HG02973 (cell line): Measurements from ENCODE around the gene ACSS2.

Source experiments
- ATAC-seq: cut with Tn5 transposase; IDR thresholded peaks from one replicate; pipeline ENCODE4 v1.9.1; 2021; ENCODE audit warnings: moderate library complexity; ENCODE audit not compliant: unreplicated experiment

Gene ACSS2

DNA sequence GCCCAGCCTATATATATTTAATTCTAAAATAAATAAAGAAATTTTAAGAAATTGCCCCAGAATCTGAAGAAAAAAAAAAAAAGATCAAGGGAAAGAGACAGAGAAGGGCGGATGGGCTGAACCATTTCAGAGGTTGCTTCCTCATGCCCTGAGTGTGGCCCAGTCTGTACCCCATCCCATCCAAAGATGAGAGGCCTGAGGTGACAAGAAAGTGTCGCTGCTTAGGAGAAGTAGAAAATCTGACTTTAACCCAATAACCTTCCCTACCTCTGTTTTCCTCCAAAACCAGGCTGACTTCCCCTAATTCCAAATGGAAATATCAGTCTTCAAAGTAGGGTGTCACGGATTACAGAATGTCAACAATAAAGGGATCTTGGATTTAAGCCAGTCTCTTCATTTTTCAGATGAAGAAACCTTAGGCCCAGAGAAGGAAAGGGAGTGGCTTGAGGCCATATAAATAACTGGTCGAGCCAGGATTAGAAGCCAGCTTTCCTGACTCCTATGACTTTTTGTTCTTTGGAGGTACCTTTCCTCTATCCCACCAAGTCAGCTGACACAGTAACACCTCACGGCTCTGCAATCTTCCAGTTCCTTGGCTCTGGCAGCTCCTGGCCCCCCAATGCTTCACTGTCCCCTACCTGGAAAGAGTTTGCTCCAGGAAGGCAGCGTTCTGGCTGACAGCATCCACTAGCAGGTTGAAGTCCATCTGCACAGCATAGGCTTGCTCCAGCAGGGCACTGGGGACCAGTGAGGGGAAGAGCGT is 69.1 kb downstream of the ACSS2 start:
- ATAC-seq, result no peak

DNA sequence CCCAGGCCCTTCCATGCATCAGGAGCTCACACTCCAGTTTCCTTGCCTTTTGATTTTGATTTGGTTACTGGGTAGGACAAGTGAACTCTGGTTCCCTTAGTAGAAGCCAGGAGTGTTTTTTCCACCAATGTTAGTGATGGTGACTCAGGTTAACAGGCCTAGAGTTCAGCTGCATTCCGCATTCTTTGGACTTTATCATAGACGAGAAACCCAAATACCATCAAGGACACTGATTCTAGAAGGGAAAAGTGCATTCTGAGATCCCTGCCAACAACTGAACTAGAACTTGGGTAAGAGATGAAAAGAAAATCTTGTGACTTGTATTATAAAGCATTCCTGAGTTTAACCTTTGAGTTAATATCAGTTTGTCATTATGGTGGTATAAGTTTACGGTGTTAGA is 70.2 kb downstream of the ACSS2 start:
- ATAC-seq, result no peak

DNA sequence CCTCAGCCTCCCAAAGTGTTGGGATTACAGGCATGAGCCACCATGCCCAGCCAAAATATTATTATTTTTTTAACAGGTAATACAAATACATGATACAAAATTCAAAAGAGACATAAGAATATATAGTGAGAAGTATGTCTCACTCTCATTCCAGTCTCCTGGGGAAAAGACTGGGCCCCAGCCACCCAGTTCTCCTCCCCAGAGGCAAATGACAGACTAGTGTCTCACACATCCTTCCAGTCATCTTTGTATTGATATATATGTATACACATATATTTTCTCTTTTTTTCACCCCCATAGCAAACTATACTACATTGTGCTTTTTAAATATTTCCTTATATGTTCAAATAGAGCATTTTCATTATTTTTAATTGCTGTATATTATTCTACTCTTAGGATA is 70.9 kb downstream of the ACSS2 start:
- no peak for ATAC-seq

DNA sequence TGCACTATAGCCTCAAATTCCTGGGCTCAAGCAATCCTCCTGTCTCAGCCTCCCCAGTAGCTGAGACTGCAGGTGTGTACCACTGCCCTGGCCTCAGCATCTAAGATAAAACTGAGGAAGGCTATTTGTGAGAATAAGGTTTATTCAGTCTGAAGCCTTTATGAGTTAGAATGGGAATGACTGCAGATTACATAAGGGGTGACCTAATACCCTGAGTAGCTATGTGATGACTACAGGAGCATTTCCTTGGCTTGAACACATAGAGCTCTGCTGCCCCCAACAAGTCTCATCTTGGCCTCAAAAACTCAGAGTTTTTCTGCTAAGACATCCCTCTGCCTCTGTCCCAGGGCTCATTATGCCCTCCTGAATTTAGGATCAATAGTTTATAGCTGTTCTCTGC is 71.6 kb downstream of the ACSS2 start:
- ATAC-seq, result no peak

DNA sequence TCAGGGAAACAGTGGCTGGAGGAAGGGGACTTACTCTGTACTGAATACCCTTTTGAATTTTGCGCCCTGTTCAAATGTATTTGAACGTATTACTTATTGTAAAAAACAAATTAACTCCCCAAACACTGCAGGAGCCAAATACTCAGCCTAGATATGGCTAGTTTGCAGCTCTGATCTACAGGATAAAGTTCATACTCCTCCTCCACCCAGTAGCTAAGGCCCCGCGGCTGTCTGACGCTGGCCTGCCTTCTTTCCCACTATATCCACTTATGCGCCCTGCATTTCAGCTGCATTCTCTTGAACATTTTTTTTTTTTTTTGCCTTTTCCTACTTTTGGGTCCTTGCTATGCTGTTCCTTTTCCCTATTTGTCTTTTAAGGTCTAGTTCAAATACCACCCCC is 72.7 kb downstream of the ACSS2 start:
- ATAC-seq, result no peak

DNA sequence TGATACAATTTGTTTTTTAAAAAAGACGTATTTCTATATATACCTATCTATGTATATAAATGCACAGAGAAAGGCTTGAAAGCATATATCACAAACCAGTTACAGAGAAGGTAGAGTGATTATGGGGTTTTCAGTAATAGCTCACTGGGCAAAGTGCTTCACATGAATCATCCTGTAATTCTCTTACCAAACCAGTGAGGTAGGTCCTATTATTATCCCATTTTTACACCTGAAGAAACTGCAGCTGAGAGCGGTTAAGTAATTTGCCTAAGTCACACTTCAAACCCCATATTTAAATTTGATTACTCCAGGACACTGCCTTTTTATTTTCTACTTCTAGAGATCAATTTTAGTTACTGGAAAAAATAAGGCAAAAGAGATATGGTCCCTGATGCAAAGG is 74.8 kb downstream of the ACSS2 start:
- no peak for ATAC-seq

DNA sequence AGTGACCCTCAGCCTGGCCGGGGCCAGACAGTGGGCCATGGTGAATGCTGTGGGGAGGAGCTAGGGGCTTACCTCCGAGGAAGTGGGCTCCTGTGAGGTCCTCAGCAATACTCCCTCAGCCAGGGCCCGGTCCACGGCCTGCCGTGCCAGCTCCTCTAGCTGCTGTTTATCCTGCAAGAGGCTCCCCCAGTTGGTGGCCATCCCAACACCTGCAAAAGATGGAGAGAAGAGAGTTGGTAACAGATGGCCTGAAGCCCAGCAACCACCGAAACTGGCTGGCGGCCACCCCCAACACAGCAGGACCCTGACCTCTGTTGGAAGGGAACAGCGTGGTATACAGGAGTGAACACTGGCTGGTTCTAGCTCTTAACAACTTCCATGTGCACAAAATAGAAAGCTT is 75.2 kb downstream of the ACSS2 start:
- no peak for ATAC-seq

DNA sequence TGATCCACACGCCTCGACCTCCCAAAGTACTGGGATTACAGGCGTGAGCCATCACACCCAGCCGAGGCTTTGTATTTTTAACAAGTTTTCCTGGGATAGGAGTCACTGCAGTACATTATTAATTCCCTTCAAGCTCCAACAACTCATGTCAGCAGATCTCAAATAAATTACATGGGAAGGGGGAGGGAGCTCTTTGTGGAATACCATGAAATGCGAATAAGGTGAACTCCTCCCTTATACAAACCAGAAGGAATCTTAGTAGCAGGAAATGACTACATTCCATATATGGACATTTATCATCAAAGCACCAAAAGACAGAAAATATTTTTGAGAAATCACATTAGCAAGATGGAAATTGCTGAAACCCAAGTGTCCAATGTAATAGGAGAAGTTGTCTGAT is 76.3 kb downstream of the ACSS2 start:
- ATAC-seq, result no peak

DNA sequence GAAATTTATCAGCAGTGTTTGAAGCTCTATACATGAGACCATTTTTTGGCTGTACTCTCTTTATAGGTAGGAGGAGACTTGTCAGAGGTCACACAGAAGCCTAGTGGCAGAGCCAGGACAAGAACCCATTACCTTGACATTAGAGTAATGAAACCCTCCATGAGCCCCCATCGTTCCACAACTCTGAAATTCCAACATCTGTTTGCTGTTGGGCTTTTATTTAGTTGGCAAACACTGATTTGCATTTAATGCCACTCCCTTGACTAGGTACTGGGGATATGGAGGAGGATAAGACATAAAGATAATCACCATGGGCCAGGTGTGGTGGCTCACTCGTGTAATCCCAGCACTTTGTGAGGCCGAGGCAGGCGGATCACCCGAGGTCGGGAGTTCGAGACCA is 77.5 kb downstream of the ACSS2 start:
- no peak for ATAC-seq

DNA sequence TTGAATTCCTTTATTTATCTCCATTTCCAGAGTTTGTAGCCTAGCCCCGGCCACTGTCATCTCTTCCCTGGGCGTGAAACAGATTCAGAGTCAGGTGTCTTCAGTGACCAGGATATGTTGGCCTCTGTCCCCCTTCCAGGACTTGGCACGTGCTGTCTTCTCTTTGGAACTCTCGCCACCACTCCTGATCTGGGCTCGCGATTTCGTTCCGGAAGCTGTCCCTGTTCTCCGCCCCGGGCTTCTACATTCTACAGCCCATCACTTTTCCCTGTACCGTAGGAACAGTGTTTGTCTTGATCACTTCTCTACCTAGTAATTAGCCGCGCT is 78.5 kb downstream of the ACSS2 start:
- peak; percentile 12 for ATAC-seq

DNA sequence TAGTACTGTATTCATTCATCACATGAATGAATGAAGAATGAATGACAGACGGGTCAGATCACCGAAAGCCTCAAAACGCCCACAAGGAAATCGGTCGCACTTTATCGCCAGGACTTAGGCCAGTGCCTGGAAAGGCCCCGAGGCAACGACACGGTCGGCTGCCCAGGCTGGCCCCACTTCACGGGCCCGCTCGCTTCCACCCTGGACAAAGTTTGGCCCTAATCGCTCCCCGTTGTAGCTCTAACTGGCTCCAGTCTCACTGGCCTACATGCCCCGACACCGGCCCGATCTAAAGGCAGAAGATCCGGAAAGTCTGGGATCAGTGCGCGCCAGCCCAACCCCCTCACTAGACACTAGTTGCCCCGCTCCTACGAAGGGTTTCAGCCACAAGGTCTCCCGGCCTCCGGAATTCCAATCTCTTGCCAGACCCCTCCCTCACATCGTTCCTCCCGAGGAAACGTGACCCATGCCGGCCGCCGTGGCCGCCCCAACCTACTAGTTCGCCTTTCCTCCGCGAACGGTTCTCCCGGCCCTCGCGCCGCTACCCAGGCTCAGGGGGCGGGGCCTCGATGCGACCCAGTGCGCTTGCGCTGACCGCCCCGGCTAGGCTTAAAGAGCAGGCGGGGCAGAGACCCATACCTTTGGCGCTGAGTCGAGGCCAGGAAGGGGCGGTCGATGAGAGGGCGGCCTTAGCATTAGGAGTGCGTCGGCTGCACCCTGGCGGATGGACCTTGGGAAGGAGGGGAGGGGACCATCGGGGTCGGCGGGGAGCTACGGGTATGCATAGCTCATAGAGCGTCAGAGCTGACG is 79.0 kb downstream of the ACSS2 start, which contains the start of the genes GSS and MYH7B:
GSS (minus strand) TSS at position 576 of the 810 bp plus-strand sequence. CDS start 3,954 bp downstream, outside the sequence.
MYH7B (plus strand) TSS at position 638 of the 810 bp plus-strand sequence. CDS start 22,138 bp downstream, outside the sequence.
- peak; percentile 79 for ATAC-seq

DNA sequence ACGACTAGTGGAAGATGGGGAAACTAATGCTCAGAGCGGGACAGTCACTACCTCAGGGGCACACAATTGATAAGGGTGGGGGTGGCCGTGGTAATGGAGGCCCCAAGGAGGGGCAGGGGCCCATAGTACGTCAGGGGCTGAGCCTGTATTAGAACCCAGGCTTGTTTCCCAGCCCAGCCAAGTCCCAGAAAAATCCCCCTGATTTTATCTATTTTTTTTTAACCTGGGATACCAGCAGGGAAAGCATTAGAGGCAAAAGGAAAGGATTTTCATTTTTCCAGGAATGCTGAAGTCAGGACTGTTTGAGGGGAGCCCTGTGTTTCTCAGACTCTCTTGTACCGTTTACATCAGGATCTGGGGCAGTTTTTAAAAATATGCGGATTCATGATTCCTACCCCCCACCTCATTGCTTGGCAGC is 79.6 kb downstream of the ACSS2 start:
- ATAC-seq, result no peak

DNA sequence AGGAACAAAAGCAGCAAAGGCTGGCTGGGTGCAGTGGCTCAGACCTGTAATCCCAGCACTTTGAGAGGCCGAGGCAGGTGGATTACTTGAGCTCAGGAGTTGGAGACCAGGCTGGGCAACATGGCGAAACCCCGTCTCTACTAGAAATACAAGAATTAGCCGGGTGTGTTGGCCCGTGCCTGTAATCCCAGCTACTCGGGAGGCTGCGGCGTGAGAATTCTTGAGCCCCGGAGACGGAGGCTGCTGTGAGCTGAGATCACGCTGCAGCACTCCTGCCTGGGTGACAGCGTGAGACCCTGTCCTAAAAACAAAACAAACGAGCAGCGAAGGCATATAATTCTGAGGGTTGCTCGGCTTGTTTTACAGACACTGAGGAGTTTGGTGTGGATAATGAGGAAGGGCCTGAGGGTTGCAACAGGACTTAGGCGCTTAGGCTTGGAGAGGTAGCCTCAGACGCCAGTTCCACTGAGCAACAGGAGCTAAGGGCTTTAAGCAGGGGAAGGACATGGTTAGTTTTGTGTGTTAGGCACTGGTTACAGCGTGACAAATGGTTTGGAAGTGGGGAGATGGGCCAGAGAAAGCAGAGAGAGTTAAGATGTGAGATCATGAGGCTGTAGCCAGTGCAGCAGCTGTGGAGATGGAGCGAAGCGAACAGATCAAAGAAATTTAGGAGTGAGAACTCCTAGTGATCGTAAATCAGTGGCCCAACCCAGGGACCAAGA is 80.5 kb downstream of the ACSS2 start:
- no peak for ATAC-seq

DNA sequence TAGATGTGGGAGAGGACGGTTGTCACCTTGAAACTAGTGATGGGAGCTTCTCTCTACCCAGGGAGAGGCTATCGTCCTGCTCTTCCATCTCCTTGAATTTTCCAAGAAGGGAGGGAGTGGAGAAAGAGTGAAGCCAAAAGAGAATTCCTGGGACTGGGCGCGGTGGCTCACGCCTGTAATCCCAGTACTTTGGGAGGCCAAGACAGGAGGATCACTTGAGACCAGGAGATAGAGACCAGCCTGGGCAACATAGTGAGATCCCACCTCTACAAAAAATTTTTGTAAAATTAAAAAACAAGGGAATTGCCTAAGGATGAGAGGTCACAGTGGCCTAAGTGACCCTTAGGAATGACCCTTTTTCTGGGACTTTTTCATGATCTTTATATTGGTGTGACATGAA is 88.1 kb downstream of the ACSS2 start:
- ATAC-seq, result no peak

DNA sequence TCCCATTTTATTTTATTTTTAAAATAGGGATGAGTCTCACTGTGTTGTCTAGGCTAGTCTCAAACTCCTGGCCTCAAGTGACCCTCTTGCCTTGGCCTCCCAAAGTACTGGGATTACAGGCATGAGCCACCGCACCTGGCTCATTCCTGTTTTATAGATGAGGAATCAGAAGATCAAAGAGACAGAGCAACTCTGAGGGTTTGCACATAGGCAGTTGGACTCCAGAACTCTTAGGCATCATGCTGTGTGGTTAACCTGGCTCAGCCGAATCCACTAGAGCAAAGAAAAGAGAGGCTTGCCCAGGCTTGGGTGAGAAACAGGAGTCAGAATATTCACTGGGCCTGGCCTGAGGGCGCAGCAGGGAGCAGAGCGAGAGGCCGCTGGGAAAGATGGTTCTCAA is 88.6 kb downstream of the ACSS2 start:
- no peak for ATAC-seq

DNA sequence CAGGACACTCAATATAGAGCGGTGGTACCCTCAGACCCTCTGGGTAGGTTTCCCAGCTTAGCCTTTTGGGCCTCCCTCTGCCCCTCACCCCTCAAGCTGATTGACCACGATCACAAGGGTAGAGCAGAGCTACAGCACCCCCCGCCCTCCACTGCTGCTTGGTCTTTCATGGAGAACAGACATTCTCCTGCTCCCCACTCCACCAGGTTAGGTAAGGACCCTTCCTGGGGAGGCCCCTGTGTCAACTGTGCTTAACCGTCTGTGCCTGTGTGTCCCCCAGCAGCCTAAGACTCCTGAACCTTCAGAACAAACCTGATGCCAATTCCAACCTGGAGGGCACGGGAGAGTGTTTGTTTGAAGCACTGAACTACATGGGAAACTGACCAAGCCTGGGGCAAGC is 91.0 kb downstream of the ACSS2 start:
- ATAC-seq, result no peak

DNA sequence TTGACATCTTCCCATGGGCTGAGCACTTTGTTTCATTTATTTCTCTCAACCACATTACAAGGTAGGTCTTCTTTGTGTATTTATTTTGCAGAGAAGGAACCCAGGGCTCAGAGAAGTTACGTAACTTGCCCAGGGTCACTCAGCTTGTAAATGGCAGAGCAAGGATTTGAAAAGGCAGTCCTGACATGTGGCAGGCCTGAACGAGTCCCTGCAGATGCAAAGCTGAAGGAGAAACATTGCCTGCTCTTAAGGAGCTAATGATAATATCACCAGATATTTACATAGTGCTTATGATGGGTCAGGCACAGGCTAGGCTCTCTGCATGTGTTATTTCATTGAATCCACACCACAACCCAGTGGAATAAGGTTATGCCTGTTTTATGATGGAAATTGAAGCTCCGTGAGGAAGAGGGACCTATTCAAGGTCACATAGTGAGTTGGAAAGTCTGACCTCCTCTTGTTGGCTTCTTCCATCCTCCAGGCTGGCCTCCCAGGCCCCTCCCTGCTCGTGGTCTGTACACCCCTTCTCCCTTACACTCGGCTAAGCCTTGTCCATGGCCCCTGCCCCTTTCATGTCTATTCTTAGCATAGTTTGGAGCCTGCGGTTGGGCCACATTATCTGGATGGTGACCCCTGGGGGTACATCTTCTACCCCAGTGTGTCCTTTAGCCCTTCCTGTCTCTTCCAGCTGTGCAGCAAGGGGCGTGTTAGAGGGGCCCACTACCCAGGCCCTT is 91.8 kb downstream of the ACSS2 start:
- no peak for ATAC-seq

DNA sequence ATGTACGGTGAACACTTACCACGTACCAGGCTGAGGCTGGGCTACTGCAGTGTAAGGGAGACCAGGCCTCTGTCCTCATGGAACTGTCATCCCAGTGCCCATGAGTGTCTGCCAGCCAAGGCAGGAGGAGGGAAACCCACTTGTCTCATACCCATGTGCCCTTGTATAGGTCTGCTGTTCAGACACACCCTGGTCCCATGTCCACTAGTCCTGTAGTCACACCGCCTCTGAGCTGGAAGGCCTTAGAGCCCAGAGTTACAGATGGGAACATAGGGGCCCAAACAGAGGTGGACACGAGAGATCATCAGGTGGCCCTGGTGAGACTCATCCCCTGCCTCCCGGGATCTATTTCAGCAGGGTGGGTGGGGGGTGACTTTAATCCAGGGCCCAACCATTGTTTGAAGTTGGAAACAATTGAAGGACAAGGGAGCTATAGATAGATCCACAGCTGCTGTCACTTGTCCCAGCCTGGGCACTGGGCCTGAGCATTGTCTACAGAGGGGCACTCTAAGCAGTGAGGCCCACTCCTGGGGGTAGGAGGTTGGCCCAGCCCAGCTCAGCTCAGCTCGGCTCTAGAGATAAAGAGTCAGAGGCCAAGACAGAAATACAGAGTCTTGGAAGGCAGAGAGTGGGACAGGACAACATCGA is 93.9 kb downstream of the ACSS2 start:
- ATAC-seq, result no peak

DNA sequence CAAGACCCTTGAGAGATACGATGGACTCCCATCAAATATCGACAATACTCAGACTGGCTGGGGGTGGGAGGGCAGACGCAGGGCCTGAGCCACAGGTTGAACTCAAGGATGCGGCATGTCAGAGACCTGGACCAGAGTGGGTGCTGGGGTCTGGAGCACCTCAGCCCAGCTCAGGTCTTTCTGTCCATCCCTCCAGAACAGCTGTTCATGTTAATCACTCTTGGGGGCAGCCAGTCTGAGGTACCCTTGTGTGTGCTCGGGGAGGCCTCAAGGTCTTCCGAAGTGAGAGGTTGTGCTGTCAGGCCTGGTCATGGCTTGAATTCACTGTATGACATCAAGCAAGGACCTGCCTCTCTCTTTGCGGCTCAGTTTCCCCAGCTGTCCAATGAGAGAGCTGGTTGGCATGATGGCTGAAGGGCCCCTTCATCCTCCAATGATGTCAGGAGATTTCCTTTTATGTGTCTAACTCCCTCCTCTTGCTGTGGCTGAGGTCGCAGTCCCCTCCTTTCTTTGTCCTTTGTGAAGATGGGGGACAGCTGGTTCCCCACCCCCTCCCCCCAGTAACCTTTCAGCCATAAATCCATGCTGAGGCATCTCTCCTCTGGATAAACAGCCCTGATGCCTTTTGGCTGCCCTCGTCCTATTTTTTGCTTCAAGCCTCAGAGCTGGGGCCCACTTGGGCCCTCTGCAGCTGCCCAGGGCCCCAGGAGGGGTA is 94.6 kb downstream of the ACSS2 start:
- ATAC-seq, result no peak
